ENCODE measurements around the gene NKIRAS1.
A peak's percentile ranks its signal among the peaks of the same experiment; 100 is the strongest.
"Not testable (repeated sequence)": the region's sequence is repeated elsewhere in the genome, so short reads cannot be mapped to it uniquely, and the experiment has no call there.

NKIRAS1 gene

DNA sequence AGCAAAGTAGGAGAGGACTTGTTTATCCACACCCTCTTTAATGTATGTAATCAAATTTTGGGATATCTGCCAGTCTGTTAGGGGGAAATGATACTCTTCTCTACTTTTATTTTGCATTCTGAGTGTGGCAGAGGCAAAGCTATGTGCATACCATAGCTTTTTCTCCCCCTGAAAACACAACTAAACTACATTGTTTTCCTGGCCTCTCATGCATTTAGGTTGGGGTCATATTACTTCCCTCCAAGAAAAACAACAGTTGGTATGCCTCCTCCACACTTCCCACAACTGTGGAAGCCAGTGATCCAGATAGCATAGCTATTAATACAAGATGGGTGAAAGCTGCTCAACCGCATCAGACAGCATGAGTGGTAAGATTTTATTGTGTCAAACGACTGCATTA is 7.0 kb upstream of the NKIRAS1 start:
- Histone ChIP-seq H3K9me3 (ENCODE audit: control insufficient read depth in 1 of 2, low read length in 2 of 2) (no peaks in the 10 kb centered on the region), H3K4me1 (ENCODE audit: control insufficient read depth in 1 of 2, insufficient read depth in 2 of 2, low read length in 2 of 2) (peaks cover under 1 to 3% of the 10 kb centered on the region in 2 donors), H3K36me3 (ENCODE audit: control insufficient read depth in 1 of 2, insufficient read depth in 2 of 2, low read length in 2 of 2) (peaks cover 9 to 20% of the 10 kb centered on the region in 2 donors), H3K27ac (ENCODE audit: low read depth, low read length) (no peak overlapping the region), H3K9ac (ENCODE audit: low read depth in 1 of 2, low read length in 2 of 2) (no peak overlapping the region), H3K27me3 (ENCODE audit: control insufficient read depth in 1 of 2, insufficient read depth in 2 of 2, low read length in 2 of 2) (no peaks in the 10 kb centered on the region), H3K4me3 (ENCODE audit: low read depth in 1 of 2, low read length in 2 of 2) (no peak overlapping the region)

DNA sequence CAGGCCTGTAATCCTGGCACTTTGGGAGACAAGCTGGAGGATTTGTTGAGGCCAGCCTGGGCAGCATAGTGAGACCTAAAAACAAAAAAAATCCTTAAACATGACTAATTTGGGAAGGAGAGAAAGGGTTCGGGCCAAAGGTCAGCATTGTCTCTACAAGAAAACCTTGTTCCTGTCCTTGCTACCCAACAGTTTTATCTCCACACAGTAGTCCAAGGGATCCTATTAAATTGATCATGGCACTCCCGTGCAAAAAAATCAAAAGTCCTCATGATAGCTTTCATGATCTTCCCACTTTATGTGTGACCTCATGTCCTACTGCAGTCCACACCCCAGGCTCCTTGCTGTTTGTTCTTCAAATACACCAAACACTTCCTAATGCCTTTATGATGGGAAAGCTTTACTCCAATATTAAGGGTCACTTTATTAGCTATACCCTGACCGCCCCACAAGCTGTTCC is 4.3 kb upstream of the NKIRAS1 start:
- no peaks in the 10 kb centered on the region for H3K27me3 ChIP-seq (ENCODE audit: control insufficient read depth in 1 of 2, insufficient read depth in 2 of 2, low read length in 2 of 2)
- H3K9ac ChIP-seq (ENCODE audit: low read depth in 1 of 2, low read length in 2 of 2) = no peak overlapping the region
- H3K4me1 ChIP-seq (ENCODE audit: control insufficient read depth in 1 of 2, insufficient read depth in 2 of 2, low read length in 2 of 2) = peaks cover 10 to 11% of the 10 kb centered on the region in 2 donors
- H3K36me3 ChIP-seq (ENCODE audit: control insufficient read depth in 1 of 2, insufficient read depth in 2 of 2, low read length in 2 of 2) = peaks cover 15 to 28% of the 10 kb centered on the region in 2 donors
- no peaks in the 10 kb centered on the region for H3K9me3 ChIP-seq (ENCODE audit: control insufficient read depth in 1 of 2, low read length in 2 of 2)
- no peak overlapping the region for H3K4me3 ChIP-seq (ENCODE audit: low read depth in 1 of 2, low read length in 2 of 2)
- no peak overlapping the region for H3K27ac ChIP-seq (ENCODE audit: low read depth, low read length)

DNA sequence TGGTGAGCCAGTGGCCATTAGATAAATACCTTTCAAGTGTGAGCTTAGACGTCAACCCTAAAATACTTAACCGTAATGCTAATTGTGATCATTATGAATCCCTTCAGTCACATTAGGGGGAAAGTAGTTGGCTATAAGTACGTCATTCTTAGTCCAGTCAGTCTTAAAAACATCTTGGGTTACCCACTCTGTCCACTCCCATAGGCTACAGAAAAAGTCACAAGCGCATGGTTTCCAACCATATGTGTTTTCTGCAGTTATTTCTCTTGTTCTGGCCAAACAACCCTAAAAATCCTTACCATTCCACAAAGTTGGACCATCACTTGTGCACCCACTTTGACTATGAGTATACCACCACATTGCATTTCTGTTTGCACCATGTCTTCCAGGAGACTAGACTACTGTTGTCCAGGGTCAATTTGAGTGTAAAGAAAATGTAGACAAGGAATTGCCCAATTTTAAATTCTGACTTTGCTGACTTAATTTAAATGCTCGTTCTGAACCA is 3.4 kb upstream of the NKIRAS1 start:
- H3K9me3 ChIP-seq (ENCODE audit: control insufficient read depth in 1 of 2, low read length in 2 of 2) = no peaks in the 10 kb centered on the region
- no peak overlapping the region for H3K4me3 ChIP-seq (ENCODE audit: low read depth in 1 of 2, low read length in 2 of 2)
- peaks cover 15 to 28% of the 10 kb centered on the region in 2 donors for H3K36me3 ChIP-seq (ENCODE audit: control insufficient read depth in 1 of 2, insufficient read depth in 2 of 2, low read length in 2 of 2)
- no peak overlapping the region for H3K27ac ChIP-seq (ENCODE audit: low read depth, low read length)
- H3K4me1 ChIP-seq (ENCODE audit: control insufficient read depth in 1 of 2, insufficient read depth in 2 of 2, low read length in 2 of 2) = peaks cover 17 to 19% of the 10 kb centered on the region in 2 donors
- H3K27me3 ChIP-seq (ENCODE audit: control insufficient read depth in 1 of 2, insufficient read depth in 2 of 2, low read length in 2 of 2) = no peaks in the 10 kb centered on the region
- no peak overlapping the region for H3K9ac ChIP-seq (ENCODE audit: low read depth in 1 of 2, low read length in 2 of 2)

DNA sequence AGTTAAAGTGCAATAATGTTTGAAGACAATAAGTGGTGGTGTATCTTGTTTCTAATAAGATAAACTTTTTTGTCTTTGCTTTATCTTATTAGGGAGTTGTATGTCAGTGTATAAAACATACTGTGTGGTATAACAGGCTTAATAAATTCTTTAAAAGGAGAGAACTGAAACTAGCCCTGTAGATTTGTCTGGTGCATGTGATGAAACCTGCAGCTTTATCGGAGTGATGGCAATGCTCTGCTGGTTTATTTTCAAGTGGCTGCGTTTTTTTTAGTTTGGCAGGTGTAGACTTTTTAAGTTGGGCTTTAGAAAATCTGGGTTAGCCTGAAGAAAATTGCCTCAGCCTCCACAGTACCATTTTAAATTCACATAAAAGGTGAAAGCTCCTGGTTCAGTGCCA is 2.8 kb upstream of the NKIRAS1 start:
- H3K36me3 ChIP-seq (ENCODE audit: control insufficient read depth in 1 of 2, insufficient read depth in 2 of 2, low read length in 2 of 2) = peaks cover 15 to 28% of the 10 kb centered on the region in 2 donors
- H3K4me3 ChIP-seq (ENCODE audit: low read depth in 1 of 2, low read length in 2 of 2) = no peak overlapping the region

DNA sequence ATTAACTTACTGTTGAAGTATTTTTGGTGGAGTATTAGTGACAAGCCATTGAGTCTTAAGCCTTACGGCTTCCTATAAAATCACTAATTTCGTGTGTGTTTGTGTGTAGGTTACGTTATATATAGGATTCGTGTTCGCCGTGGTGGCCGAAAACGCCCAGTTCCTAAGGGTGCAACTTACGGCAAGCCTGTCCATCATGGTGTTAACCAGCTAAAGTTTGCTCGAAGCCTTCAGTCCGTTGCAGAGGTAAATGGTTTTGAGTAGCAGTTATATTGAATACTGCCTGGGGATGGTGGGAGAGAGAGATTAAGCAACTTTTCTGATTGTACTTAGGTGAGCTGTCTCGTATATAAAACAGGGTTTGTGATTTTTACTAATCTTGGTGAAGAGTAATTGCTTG is 1.5 kb upstream of the NKIRAS1 start:
- H3K27me3 ChIP-seq (ENCODE audit: control insufficient read depth in 1 of 2, insufficient read depth in 2 of 2, low read length in 2 of 2); H3K27ac ChIP-seq (ENCODE audit: low read depth, low read length); H3K9me3 ChIP-seq (ENCODE audit: control insufficient read depth in 1 of 2, low read length in 2 of 2): not testable (repeated sequence)
- Histone ChIP-seq H3K9ac (ENCODE audit: low read depth in 1 of 2, low read length in 2 of 2) (peak overlapping the region; percentile 94 to 99), H3K36me3 (ENCODE audit: control insufficient read depth in 1 of 2, insufficient read depth in 2 of 2, low read length in 2 of 2) (peaks cover 15 to 28% of the 10 kb centered on the region in 2 donors), H3K4me3 (ENCODE audit: low read depth in 1 of 2, low read length in 2 of 2) (peak overlapping the region; percentile 97 to 98), H3K4me1 (ENCODE audit: control insufficient read depth in 1 of 2, insufficient read depth in 2 of 2, low read length in 2 of 2) (peaks cover 21 to 27% of the 10 kb centered on the region in 2 donors)

More for the DNA sequence above, 2.8 kb upstream of the NKIRAS1 start:
- no peaks in the 10 kb centered on the region for H3K9me3 ChIP-seq (ENCODE audit: control insufficient read depth in 1 of 2, low read length in 2 of 2)
- no peak overlapping the region for H3K9ac ChIP-seq (ENCODE audit: low read depth in 1 of 2, low read length in 2 of 2)
- H3K27ac ChIP-seq (ENCODE audit: low read depth, low read length) = no peak overlapping the region
- H3K27me3 ChIP-seq (ENCODE audit: control insufficient read depth in 1 of 2, insufficient read depth in 2 of 2, low read length in 2 of 2) = no peaks in the 10 kb centered on the region
- H3K4me1 ChIP-seq (ENCODE audit: control insufficient read depth in 1 of 2, insufficient read depth in 2 of 2, low read length in 2 of 2) = peaks cover 21% of the 10 kb centered on the region in 2 donors

DNA sequence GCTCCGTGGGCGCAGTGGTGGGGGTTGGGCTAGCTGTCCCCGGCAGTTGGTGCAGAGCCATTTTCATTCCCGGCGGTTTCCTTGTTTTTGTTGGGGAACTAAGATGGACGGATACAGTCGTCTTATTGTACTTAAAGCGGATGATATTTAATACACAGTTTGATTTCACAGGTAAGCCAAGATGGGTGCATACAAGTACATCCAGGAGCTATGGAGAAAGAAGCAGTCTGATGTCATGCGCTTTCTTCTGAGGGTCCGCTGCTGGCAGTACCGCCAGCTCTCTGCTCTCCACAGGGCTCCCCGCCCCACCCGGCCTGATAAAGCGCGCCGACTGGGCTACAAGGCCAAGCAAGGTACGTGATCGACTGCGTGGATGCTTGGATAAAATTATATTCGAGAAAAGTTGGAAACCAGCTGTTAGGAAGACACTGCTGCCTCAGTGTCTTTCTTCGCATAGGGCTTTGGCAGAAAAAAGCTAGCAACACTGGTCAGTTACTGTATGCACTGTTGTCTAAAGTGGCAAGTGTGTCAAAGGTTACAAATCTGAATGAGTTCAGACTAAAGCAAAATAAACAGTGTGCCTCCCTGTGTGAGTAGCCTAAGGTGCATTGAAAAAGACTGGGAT is 1.0 kb upstream of the NKIRAS1 start:
- peak overlapping the region; percentile 97 to 98 for H3K4me3 ChIP-seq (ENCODE audit: low read depth in 1 of 2, low read length in 2 of 2)
- peak overlapping the region; percentile 94 to 99 for H3K9ac ChIP-seq (ENCODE audit: low read depth in 1 of 2, low read length in 2 of 2)
- peaks cover 21 to 27% of the 10 kb centered on the region in 2 donors for H3K4me1 ChIP-seq (ENCODE audit: control insufficient read depth in 1 of 2, insufficient read depth in 2 of 2, low read length in 2 of 2)
- peaks cover 15 to 28% of the 10 kb centered on the region in 2 donors for H3K36me3 ChIP-seq (ENCODE audit: control insufficient read depth in 1 of 2, insufficient read depth in 2 of 2, low read length in 2 of 2)
- H3K27ac ChIP-seq (ENCODE audit: low read depth, low read length) = peak overlapping the region; percentile 88
- H3K27me3 ChIP-seq (ENCODE audit: control insufficient read depth in 1 of 2, insufficient read depth in 2 of 2, low read length in 2 of 2); H3K9me3 ChIP-seq (ENCODE audit: control insufficient read depth in 1 of 2, low read length in 2 of 2): not testable (repeated sequence)

DNA sequence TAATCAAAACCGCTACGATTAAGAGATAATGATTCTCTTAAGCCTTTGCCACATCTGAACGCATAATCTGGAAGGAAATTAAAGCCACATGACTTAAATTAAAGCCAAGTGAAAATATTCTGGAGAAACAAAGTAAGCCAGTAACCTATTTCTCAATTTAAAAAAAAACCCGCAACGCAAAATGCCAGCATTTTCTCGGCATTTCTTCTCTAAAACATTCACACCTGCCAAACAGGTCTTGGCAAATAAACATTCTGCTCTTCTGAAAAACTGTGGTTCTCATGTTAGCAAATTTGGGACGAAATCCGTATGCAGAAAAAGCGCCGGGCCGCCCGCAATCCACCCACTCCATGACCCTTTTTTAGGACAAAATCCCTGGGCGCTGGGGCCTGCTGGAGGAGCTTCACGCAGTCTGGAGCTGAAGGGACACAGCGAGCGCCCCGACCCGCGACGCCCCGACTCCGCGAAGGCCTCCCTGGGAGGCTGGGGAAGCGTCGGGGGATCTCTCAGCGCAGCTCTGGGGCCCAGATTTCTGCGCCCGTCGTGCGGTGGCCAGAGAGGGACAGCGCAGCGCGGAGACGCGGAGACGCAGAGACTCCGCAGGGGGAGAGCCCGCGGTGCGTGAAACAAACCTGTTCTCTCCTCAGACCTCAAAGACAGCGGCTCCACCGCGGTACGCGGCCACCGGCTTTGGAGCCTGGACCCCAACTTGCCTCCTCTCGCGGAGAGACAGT is 471 bp downstream of the NKIRAS1 start:
- Histone ChIP-seq H3K27me3 (ENCODE audit: control insufficient read depth in 1 of 2, insufficient read depth in 2 of 2, low read length in 2 of 2) (no peaks in the 10 kb centered on the region), H3K36me3 (ENCODE audit: control insufficient read depth in 1 of 2, insufficient read depth in 2 of 2, low read length in 2 of 2) (peaks cover 15 to 28% of the 10 kb centered on the region in 2 donors), H3K9me3 (ENCODE audit: control insufficient read depth in 1 of 2, low read length in 2 of 2) (no peaks in the 10 kb centered on the region), H3K4me3 (ENCODE audit: low read depth in 1 of 2, low read length in 2 of 2) (peak overlapping the region; percentile 97 to 98), H3K27ac (ENCODE audit: low read depth, low read length) (peak overlapping the region; percentile 76), H3K9ac (ENCODE audit: low read depth in 1 of 2, low read length in 2 of 2) (peak overlapping the region; percentile 94 to 99), H3K4me1 (ENCODE audit: control insufficient read depth in 1 of 2, insufficient read depth in 2 of 2, low read length in 2 of 2) (peaks cover 21 to 27% of the 10 kb centered on the region in 2 donors)

DNA sequence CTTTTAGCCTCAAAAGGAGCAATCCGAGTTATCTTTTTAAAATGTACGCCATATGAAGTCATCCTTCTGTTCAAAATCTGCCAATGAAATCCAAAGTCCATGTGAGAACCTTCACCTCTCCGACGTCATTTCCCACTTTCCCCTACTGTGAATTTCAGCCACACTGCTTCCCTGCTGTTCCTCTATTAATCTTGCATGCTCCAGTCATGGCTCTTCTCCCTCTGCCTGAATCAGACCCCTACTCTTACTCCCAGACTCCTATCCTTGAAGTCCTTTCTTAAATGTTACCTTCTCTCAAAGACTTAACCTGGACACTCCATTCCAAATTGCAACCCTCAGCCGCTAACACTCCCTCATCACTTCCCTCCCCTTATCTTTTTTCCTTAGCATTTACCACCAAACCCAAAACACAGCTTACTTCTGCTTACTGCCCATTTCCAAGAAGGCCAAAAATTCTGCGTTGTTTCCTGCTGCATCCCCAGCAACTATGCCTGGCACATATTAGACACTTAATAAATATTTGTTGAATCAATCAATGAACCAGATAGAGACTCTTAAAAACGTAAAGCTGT is 1.2 kb downstream of the NKIRAS1 start:
- Histone ChIP-seq H3K9ac (ENCODE audit: low read depth in 1 of 2, low read length in 2 of 2) (peak overlapping the region; percentile 94 to 99), H3K36me3 (ENCODE audit: control insufficient read depth in 1 of 2, insufficient read depth in 2 of 2, low read length in 2 of 2) (peaks cover 15 to 22% of the 10 kb centered on the region in 2 donors), H3K27me3 (ENCODE audit: control insufficient read depth in 1 of 2, insufficient read depth in 2 of 2, low read length in 2 of 2) (no peaks in the 10 kb centered on the region), H3K4me3 (ENCODE audit: low read depth in 1 of 2, low read length in 2 of 2) (peak overlapping the region; percentile 97 to 98), H3K9me3 (ENCODE audit: control insufficient read depth in 1 of 2, low read length in 2 of 2) (no peaks in the 10 kb centered on the region), H3K4me1 (ENCODE audit: control insufficient read depth in 1 of 2, insufficient read depth in 2 of 2, low read length in 2 of 2) (peaks cover 21 to 27% of the 10 kb centered on the region in 2 donors), H3K27ac (ENCODE audit: low read depth, low read length) (no peak overlapping the region)

- no peak overlapping the region for H3K27ac ChIP-seq (ENCODE audit: low read depth, low read length)
- peaks cover 21 to 27% of the 10 kb centered on the region in 2 donors for H3K4me1 ChIP-seq (ENCODE audit: control insufficient read depth in 1 of 2, insufficient read depth in 2 of 2, low read length in 2 of 2)
- H3K9me3 ChIP-seq (ENCODE audit: control insufficient read depth in 1 of 2, low read length in 2 of 2) = no peaks in the 10 kb centered on the region
- H3K9ac ChIP-seq (ENCODE audit: low read depth in 1 of 2, low read length in 2 of 2) = no peak overlapping the region
- H3K4me3 ChIP-seq (ENCODE audit: low read depth in 1 of 2, low read length in 2 of 2) = no peak overlapping the region
- peaks cover 9 to 19% of the 10 kb centered on the region in 2 donors for H3K36me3 ChIP-seq (ENCODE audit: control insufficient read depth in 1 of 2, insufficient read depth in 2 of 2, low read length in 2 of 2)
- H3K27me3 ChIP-seq (ENCODE audit: control insufficient read depth in 1 of 2, insufficient read depth in 2 of 2, low read length in 2 of 2) = no peaks in the 10 kb centered on the region
Observed at GRCh38 chr3:23913873-23914743, 2.7 kb downstream of the NKIRAS1 start.

Measured in duodenal mucosa (tissue), 2 donors.